Loucy (cell line): Measurements from ENCODE around the gene AKAP6.

ENCODE experiments used
- EZH2phosphoT487 ChIP-seq: fragments of 200-600 bp; IDR thresholded peaks from 2 replicates; pipeline ENCODE4 v1.6.1; 2018; ENCODE audit warnings: antibody characterized with exemption, mild to moderate bottlenecking, moderate library complexity, borderline replicate concordance
- TF ChIP-seq, protein P1 (sequence below): fragments of 200-600 bp; sonication (generic); conservative IDR thresholded peaks from 2 replicates; pipeline ENCODE4 v1.5.1; 2014; ENCODE audit warnings: mild to moderate bottlenecking, antibody characterized with exemption, low read length

DNA sequence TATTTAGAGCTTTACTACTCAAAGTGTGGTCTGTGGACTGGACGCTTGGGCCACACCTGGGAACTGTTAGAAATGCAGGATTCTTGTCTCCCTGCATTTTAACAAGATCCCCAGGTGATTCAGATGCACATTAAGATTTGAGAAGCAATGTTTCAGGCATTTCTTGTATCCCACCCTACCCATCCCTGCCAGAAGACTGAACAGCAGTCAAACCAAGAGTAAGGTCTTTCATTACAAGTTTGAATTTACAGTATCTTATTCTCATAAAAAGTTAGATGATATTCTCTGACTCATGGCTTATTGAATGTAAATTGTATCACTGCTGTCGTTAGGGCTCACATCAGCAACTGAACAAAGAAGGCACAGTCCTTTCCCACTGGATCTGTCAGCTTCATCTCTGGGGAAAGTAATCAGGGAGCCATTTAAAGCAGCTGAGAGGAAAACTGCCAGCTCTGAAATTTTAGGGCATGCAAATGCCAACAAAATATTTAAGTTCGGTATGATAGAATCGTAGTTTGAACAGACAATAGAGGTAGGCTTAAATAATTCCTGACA lies 141.1 kb downstream of the AKAP6 start:
- TF ChIP-seq, protein P1, sequence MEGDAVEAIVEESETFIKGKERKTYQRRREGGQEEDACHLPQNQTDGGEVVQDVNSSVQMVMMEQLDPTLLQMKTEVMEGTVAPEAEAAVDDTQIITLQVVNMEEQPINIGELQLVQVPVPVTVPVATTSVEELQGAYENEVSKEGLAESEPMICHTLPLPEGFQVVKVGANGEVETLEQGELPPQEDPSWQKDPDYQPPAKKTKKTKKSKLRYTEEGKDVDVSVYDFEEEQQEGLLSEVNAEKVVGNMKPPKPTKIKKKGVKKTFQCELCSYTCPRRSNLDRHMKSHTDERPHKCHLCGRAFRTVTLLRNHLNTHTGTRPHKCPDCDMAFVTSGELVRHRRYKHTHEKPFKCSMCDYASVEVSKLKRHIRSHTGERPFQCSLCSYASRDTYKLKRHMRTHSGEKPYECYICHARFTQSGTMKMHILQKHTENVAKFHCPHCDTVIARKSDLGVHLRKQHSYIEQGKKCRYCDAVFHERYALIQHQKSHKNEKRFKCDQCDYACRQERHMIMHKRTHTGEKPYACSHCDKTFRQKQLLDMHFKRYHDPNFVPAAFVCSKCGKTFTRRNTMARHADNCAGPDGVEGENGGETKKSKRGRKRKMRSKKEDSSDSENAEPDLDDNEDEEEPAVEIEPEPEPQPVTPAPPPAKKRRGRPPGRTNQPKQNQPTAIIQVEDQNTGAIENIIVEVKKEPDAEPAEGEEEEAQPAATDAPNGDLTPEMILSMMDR: no peak
- no peak for TF ChIP-seq EZH2phosphoT487
